Liver (tissue), 3 donors: Measurements from ENCODE around the gene BAAT.
"Not testable (repeated sequence)": the region's sequence is repeated elsewhere in the genome, so short reads cannot be mapped to it uniquely, and the experiment has no call there.

ENCODE experiments used
- RAD21 ChIP-seq, 2 donors: IDR thresholded peaks; 2 replicates each; pipeline ENCODE4 v1.6.1; 2016; ENCODE audit warnings: antibody characterized with exemption in 2 of 2, mild to moderate bottlenecking in 2 of 2
- SP1 ChIP-seq: IDR thresholded peaks from 2 replicates; pipeline ENCODE4 v1.6.1; 2018; ENCODE audit warnings: antibody characterized with exemption, mild to moderate bottlenecking
- TF ChIP-seq, protein P1 (sequence below): fragments of 150-350 bp; IDR thresholded peaks from 2 replicates; pipeline ENCODE4 v1.5.1; 2017; ENCODE audit warnings: improper control_type of control experiment, low read depth, low read length; ENCODE audit not compliant: missing input control
- TF ChIP-seq, protein P2 (sequence below): IDR thresholded peaks from 2 replicates; pipeline ENCODE4 v1.6.1; 2016; ENCODE audit warnings: antibody characterized with exemption, mild to moderate bottlenecking
- donor health status: healthy.
- donor health status: healthy.

DNA sequence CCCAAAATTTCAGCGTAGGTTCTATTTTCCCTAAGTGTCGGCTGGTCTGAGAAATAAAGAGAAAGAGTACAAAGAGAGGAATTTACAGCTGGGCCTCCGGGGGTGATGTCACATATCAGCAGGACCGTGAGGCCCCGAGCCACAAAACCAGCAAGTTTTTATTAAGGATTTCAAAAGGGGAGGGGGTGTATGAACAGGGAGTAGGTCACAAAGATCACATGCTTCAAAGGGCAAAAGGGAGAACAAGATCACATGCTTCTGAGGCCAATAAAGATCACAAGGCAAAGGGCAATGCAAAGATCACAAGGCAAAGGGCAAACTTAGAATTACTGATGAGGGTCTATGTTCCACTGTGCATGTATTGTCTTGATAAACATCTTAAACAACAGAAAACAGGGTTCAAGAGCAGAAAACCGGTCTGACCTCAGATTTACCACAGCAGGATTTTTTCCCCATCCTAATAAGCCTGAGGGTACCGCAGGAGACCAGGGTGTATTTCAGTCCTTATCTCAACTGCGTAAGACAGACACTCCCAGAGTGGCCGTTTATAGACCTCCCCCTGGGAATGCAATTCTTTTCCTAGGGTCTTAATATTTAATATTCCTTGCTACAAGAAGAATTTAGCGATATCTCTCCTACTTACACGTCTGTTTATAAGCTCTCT is at the start of gene BAAT:
- TF ChIP-seq SP1 (peak; percentile 74), RAD21 (IDR thresholded peaks at IDR 0.05) (peak; percentile 19 to 38)
- TF ChIP-seq, protein P1, sequence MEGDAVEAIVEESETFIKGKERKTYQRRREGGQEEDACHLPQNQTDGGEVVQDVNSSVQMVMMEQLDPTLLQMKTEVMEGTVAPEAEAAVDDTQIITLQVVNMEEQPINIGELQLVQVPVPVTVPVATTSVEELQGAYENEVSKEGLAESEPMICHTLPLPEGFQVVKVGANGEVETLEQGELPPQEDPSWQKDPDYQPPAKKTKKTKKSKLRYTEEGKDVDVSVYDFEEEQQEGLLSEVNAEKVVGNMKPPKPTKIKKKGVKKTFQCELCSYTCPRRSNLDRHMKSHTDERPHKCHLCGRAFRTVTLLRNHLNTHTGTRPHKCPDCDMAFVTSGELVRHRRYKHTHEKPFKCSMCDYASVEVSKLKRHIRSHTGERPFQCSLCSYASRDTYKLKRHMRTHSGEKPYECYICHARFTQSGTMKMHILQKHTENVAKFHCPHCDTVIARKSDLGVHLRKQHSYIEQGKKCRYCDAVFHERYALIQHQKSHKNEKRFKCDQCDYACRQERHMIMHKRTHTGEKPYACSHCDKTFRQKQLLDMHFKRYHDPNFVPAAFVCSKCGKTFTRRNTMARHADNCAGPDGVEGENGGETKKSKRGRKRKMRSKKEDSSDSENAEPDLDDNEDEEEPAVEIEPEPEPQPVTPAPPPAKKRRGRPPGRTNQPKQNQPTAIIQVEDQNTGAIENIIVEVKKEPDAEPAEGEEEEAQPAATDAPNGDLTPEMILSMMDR: not testable (repeated sequence)
- TF ChIP-seq, protein P2, sequence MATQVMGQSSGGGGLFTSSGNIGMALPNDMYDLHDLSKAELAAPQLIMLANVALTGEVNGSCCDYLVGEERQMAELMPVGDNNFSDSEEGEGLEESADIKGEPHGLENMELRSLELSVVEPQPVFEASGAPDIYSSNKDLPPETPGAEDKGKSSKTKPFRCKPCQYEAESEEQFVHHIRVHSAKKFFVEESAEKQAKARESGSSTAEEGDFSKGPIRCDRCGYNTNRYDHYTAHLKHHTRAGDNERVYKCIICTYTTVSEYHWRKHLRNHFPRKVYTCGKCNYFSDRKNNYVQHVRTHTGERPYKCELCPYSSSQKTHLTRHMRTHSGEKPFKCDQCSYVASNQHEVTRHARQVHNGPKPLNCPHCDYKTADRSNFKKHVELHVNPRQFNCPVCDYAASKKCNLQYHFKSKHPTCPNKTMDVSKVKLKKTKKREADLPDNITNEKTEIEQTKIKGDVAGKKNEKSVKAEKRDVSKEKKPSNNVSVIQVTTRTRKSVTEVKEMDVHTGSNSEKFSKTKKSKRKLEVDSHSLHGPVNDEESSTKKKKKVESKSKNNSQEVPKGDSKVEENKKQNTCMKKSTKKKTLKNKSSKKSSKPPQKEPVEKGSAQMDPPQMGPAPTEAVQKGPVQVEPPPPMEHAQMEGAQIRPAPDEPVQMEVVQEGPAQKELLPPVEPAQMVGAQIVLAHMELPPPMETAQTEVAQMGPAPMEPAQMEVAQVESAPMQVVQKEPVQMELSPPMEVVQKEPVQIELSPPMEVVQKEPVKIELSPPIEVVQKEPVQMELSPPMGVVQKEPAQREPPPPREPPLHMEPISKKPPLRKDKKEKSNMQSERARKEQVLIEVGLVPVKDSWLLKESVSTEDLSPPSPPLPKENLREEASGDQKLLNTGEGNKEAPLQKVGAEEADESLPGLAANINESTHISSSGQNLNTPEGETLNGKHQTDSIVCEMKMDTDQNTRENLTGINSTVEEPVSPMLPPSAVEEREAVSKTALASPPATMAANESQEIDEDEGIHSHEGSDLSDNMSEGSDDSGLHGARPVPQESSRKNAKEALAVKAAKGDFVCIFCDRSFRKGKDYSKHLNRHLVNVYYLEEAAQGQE: peak; percentile 86
